ENCODE results near the gene DNMT3B.
"Not testable (repeated sequence)": the region's sequence is repeated elsewhere in the genome, so short reads cannot be mapped to it uniquely, and the experiment has no call there.

Gene DNMT3B

GRCh38 chr20:32763202-32764004 lies 1.2 kb downstream of the DNMT3B start:
- no peak for DNase-seq (ENCODE audit: low read depth in 2 of 2)

DNA sequence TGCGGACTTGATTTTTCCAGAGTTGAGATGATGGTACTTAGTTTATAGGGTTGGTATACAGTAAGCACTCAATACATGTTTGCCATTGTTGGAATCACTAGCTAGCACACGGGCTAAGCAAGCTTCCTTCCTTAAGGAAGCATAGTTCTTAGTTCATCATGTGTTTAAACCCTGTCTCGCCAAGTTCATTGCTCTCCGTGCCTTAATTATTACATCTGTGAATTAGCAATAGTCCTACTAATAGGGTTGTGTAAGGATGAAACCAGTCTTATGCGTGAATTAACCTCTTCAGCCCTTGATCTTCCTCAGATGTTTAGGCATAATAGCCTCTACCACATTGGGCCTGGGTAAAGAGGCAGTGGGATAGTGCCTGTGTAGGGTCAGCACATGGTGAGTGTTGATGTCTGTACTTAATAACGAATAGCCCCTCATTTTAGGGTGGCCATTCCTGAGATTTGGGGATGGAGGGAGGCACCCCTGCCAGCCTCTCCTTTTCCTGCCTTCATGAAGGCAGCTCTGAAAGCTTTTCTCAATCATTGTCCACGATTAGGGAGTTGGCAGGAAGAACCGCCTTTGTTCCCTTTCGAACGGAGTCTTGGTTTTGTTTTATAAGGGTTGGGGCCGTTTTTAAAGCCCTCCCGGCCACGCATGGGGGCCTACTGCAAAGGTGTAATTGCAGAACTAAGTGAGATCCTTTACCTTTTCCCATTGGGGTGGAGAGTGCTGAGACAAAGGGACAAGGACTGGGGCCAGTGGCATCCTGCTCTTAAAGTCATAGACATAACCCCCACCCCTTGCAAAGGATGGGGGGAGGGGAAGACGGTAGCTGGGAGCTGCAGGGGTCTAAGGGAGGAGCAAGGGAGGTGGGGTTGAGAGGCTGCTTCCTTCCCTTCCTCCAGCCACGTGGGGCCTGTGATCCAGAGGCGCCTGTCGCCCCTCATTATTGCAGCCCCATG lies 2.1 kb downstream of the DNMT3B start:
- no peak for DNase-seq (ENCODE audit: low read depth in 2 of 2)

DNA sequence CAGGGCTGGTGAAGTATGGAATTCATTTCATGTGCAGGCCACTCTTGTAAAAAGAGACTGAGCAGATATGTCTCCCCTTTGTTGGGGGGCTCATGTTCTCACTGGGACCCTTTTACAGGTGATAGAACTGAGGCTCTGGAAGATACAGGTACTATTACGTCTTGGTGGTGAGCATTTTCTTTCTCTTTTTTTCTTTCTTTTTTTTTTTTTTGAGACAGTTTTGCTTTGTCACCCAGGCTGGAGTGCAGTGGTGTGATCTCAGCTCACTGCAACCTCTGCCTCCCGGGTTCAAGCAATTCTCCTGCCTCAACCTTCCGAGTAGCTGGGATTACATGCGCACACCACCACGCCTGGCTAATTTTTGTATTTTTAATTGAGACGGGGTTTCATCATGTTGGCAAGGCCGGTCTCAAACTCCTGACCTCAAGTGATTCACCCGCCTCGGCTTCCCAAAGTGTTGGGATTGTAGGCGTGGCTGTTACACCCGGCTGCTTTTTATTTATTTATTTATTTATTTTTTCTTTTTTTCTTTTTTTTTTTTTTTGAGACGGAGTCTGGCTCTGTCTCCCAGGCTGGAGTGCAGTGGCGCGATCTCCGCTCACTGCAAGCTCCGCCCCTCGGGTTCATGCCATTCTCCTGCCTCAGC lies 3.2 kb downstream of the DNMT3B start:
- not testable (repeated sequence) for DNase-seq (ENCODE audit: low read depth in 2 of 2)

DNA sequence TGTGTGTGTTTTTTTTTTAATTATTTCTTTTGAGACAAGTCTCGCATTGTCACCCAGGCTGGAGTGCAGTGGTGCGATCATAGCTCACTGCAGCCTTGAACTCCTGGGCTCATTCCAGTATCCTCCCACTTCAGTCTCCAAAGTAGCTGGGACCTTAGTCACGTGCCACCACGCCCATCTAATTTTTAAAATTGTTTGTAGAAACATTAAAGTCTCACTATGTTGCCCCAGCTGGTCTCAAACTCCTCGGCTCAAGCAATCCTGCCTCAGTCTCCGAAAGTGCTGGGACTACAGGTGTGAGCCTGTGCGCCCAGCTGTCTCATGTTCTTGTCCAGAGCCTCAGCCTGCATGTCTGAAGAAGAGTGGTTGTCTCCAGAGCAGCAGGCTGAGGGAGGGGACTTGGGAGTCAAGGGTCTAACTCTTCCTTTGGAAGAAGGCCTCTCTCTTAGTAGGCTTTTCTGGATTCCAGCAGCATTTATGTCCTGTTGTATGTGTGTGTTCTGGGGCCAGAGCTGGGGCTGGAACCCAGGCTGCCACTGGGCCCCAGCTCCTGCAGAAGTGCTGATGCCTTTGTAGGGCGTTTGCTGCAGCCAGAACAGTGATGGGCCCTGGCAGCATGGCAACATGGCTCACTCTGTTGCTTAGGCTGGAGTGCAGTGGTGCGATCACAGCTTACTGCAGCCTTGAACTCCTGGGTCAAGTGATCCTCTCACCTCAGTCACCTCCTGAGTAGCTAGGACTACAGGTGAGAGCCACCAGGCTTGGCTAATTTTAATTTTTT lies 5.4 kb downstream of the DNMT3B start:
- no peak for DNase-seq (ENCODE audit: low read depth in 2 of 2)

DNA sequence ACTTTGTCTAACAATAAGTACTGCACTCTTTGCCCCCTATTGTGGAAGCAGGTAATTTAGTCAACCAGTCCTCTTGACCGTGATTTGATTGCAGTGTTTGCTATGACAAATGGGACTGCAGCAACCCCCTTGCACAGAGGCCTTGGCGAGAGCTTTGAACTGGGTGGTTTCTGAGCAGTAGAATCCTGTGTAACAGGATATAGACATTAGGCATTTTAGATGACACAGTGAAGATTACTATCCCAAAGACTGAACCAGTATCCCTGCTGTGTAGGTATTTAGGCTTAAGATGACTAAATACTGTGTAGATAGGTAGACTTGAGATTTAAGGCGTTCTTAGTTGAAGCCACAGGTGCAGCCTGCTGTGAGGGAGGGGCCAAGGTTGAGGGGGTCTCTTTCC lies 9.9 kb downstream of the DNMT3B start:
- no peak for DNase-seq (ENCODE audit: low read depth in 2 of 2)

DNA sequence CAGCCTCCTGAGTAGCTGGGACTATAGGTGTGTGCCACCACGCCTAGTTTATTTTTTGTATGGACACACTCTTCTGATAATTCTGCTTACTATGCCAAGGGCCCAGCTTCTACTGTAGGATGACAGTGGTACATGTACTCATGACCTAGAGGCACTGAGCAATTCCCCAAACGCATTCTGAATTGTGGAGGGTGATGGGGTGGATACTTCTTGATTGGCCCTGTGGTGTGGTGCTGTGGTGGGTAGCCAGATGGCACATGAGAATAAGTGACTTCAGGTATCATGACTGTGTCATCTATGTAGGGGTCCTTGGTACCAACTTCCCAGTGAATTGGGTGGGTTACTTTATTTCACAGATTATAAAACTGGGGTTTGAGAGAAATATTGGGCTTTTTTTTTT lies 11.0 kb downstream of the DNMT3B start:
- DNase-seq (ENCODE audit: low read depth in 2 of 2): no peak

GRCh38 chr20:32773855-32774254 lies 11.7 kb downstream of the DNMT3B start:
- no peak for DNase-seq (ENCODE audit: low read depth in 2 of 2)

DNA sequence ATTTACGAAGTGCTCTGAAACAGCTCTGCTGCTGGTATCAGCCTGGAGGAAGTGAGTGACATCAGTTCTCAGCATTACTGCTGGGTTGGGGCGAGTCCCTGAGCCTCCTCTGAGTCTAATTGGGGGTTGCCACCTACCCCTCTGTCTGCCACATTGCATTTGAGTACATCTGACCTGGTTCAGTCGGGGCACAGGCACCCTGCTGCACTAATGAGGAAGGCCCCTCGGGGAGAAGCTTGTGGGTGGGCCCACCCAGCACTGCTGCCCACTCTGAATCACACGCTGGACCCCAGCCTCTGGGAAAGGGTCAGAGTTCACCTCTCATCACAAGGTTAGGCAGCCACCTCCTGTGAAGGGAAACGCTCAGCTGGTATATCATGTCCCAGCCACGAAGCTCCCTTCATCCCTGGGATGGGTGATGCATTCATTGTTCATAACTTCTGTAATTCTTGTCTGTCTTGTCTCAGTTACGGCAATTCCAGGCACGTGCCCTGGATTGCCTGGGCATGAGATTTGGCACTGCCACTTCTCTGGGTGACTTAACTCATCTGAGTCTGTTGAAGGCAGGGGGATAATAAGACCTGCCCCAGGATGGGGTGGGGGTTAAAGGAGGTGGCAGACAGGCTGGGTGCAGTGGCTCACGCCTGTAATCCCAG lies 13.3 kb downstream of the DNMT3B start:
- no peak for DNase-seq (ENCODE audit: low read depth in 2 of 2)

GRCh38 chr20:32777177-32777956 lies 15.2 kb downstream of the DNMT3B start:
- DNase-seq (ENCODE audit: low read depth in 2 of 2): no peak

DNA sequence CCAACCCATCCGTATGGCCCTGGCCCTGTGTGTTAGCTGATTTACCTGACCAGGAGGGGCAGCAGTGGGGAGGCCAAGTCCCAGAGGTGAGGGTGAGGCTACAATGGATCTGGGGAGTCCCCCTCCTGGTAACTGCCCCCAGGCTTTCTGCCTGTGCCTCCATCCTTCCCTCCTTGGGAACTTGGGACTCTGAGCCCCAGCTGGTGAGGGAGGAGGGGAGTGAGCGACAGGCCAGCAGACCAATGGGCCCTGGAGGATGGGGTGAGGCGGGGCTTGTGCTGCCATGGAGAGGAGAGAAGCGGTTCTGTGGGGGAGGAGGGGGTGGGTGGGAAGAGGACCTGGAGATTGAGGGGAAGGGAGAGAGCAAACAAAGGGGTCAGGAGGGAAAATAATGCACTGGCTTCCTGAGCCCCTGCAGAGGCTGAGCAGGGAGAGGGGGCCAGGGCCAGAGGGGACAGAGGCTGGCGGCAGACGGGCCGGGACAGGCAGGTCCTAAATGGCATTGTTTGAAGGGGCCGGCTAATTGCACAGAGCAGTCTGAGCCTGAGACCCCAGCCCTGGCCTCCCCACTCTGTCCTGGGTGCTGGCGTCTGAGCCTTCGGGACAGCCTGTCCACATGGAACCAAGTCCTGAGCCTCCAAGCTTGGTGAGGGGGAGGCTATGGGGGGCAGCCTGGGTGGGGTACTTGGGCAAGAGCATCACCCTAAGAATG lies 17.5 kb downstream of the DNMT3B start:
- DNase-seq (ENCODE audit: low read depth in 2 of 2): no peak

GRCh38 chr20:32780278-32780677 lies 18.1 kb downstream of the DNMT3B start:
- DNase-seq (ENCODE audit: low read depth in 2 of 2): no peak

DNA sequence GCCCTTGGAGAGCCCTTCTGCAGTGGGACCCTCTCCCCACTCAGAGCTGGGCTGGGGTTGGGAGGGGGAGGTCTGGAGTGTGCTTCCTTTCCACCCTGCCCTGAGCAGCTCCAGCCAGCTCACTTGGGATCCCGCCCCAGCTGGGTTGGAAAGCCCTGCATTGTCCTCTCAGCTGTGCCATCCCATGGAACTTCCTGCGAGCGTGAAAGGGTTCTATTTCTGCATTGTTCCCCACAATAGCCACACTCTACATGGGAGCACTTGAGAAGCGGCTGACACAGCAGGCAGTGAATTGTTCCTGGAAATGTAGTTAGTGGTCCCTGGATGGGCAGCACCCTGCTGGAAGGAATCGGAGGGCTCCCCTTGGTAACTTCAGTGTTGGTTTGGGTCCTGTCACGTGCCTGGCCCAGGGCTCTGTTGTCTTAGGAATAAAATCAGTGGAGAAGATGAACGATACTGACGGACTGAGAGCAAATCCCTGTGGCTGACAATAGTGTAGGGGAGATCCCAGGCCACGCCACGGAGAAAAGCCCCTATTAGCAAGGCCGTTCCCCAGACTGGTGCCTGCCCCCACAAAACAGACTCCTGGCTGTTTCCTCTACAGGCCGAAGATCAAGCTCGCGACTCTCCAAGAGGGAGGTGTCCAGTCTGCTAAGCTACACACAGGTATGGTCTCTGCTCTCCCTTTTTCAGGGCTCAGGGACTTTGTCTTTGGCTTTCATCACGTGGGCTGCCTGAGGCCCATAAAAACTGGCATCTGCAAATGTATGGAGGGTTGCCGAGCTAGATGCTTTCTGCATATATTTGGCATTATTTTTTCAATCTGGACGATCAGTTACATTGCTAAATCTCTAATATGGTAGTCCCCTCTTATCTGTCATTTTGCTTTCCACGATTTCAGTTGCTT lies 18.8 kb downstream of the DNMT3B start:
- DNase-seq (ENCODE audit: low read depth in 2 of 2): no peak

DNA sequence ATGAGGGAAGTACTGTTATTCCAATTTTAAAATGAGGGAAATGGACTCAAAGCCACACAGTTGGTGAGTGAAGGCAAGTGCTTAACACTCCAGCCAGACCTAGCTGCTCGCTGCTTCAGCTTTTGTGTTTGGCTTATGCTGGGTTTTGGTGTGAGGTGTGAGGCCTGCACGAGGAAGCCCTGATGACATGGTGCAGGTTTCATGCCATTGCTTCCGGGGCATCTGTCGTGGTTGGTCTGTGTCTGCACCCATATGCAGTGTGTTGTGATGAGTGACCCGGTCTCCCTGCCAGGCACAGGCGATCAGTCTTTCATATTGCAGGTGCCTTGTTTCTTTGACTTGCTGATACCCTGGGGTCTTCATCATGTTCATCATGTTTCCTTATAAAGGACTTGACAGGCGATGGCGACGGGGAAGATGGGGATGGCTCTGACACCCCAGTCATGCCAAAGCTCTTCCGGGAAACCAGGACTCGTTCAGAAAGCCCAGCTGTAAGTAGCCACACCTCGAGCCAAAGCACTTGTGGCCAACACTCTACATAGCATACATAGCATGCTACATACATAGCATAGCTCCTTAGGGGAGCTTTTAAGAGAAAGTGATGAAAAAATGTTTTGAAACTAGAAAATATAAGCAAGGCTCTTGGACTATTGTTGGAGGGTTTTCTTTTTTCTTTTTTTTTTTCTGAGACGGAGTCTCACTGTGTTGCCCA lies 22.3 kb downstream of the DNMT3B start:
- no peak for DNase-seq (ENCODE audit: low read depth in 2 of 2)

DNA sequence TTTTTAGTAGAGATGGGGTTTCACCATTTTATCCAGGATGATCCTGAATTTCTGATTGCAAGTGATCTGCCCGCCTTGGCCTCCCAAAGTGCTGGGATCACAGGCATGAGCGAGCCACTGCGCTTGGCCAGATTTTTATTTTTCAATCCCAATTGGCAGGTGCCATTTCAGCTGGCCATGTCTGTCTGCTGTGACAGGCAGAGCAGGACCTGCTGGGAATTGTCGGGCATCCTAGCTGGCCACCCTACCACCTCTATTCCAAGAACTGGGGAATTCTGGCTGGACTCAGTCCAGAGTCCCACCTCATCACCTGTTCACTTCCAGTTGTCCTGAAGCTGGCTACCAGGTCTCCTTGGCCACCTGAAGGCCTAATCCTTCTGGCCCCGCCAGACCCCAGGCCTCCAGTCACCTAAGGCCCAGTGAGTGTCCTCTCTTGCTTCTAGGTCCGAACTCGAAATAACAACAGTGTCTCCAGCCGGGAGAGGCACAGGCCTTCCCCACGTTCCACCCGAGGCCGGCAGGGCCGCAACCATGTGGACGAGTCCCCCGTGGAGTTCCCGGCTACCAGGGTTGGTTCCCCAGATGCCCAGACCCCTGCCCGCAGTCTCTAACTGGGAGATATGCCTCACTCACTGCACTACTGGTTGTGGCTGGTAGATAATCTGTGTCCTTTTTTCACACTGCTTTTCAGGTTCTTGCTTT lies 24.0 kb downstream of the DNMT3B start:
- DNase-seq (ENCODE audit: low read depth in 2 of 2): no peak

GRCh38 chr20:32787168-32787567 lies 25.0 kb downstream of the DNMT3B start:
- DNase-seq (ENCODE audit: low read depth in 2 of 2): no peak

DNA sequence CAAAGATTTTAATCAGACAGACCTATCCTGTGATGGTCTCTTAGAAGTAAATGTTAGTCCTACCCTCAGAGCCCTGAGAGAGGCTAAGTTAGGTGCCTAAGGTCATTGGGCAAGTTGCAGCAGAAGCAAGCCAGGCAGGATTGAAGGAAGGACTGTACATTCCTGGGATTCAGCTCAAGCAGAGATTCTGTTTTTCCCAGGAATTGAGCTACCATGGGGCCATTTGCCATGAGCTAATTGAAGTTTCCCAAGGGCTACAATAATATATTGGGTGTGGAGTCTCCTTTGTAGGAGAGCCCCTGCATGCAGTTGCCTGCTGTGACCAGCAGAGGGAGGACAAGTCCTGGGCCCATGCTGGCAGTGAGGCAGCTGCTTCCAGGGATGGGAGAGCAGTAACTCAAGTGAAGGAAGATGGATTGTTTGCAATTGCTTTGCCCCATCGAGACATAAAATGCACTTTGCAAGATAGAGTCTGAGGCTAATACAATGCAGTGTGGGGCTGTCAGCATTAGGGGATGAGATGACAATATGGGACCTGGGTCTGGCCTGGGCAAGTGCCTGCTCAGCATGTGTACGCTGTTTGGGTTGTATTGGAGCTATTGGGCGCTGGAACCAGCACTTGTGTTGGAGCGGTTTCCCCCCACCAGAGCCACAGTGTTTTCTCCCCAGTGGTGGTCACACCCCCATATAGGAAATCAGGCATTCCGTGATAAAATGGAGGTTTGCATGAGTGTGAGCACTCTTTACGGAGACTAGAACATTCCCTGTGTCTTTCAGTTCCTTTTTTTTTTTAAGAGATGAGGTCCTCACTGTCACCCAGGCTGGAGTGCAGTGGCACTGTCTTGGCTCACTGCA lies 27.9 kb downstream of the DNMT3B start:
- DNase-seq (ENCODE audit: low read depth in 2 of 2): peak; percentile 44 to 53
